Medulla oblongata (tissue), 1 donor: ENCODE data around the gene COLEC12.

Experiments used
- DNase-seq: peaks from one replicate; pipeline ENCODE4 v3.0.0-alpha.2; 2015; ENCODE audit errors: extremely low spot score

COLEC12 gene

GRCh38 chr18:389658-390357 lies 110.7 kb downstream of the COLEC12 start:
- DNase-seq: no peak

- no peak for DNase-seq
Measured at GRCh38 chr18:388200-388599, 112.3 kb downstream of the COLEC12 start.

DNA sequence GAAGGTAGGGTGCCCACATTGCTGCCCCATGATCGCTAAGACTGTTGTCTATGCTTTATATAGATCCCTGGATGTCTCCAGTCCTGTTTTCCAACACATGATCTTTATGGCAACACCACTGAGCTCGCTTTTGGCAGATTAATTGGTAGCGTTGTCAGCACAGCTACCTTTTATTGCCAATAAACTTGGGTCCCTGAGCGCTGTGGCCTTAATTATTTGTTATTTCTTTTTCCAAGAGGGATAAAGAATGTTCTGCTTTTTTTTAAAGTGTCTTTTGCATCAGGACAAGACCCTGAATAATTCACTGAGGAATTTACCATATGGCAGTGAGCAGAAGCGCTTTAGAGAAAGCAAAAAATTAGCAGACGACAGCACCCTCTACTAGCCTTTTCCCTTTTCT lies 113.5 kb downstream of the COLEC12 start:
- DNase-seq: no peak

DNA sequence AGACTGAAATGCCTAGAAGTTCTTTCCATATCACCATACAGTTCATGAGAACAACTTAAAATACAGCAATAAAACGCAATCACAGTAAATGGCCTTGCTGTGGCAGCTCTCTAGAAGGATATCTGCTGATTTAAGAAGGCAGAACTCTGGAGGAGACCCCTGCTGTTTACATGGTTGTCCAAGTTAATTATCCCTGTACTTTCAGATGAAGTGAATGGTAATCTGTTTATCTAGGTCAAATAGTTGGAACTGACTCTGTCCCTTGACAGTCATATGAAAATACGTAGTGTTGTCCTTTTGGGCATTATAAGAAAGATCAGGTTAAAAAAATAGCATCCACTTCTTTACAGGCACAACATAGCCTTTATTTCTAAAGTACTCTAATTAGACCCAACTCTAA lies 115.6 kb downstream of the COLEC12 start:
- no peak for DNase-seq

DNA sequence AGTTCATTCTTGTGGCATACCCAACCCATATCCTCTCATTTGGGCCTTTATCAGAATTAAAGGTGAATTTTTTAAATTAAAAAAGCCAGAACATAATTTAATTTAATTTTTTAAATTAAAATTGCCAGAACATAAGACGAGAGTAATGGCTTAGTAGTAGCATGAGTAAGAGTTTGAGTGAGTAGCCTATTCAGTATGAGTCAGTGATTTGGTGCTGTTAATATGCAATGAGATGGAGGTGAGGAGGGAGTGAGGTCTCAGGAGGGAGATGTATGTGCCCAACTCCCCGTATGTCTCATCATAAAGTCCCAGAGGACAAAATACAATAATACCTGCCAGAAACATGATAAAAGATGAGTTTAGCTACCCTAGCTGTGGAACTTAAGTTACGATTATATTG lies 117.4 kb downstream of the COLEC12 start:
- DNase-seq: no peak

GRCh38 chr18:382423-382984 lies 118.0 kb downstream of the COLEC12 start:
- DNase-seq: no peak

- no peak for DNase-seq
Measured at GRCh38 chr18:379681-380330, 120.7 kb downstream of the COLEC12 start.

DNA sequence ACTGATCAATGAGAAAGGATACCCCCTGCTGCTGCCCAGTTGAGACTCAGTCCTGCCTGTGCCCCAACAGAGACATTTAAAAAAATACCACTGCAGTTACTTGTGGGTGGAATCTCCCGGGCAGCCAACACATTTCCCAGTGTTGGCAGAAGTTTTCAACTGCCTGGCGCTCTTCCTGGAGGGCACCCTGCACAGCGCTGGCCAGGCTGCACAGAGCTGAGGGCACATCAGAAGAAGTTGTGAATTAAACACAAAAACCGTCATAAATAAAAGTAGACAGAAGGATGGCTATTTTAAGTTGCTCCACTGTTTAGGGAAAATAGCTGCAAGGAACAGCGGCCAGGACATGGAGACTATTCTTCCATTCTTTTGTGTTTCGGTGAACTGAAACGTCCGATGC lies 122.4 kb downstream of the COLEC12 start:
- peak; percentile 81 for DNase-seq

GRCh38 chr18:377088-377487 lies 123.4 kb downstream of the COLEC12 start:
- no peak for DNase-seq

- peak; percentile 47 for DNase-seq
Measured at GRCh38 chr18:376311-376710, 124.2 kb downstream of the COLEC12 start.

GRCh38 chr18:374721-375168 lies 125.8 kb downstream of the COLEC12 start:
- no peak for DNase-seq

GRCh38 chr18:373780-374179 lies 126.7 kb downstream of the COLEC12 start:
- DNase-seq: no peak

GRCh38 chr18:371609-371982 lies 128.9 kb downstream of the COLEC12 start:
- DNase-seq: no peak

GRCh38 chr18:370751-371608 lies 129.5 kb downstream of the COLEC12 start:
- no peak for DNase-seq

DNA sequence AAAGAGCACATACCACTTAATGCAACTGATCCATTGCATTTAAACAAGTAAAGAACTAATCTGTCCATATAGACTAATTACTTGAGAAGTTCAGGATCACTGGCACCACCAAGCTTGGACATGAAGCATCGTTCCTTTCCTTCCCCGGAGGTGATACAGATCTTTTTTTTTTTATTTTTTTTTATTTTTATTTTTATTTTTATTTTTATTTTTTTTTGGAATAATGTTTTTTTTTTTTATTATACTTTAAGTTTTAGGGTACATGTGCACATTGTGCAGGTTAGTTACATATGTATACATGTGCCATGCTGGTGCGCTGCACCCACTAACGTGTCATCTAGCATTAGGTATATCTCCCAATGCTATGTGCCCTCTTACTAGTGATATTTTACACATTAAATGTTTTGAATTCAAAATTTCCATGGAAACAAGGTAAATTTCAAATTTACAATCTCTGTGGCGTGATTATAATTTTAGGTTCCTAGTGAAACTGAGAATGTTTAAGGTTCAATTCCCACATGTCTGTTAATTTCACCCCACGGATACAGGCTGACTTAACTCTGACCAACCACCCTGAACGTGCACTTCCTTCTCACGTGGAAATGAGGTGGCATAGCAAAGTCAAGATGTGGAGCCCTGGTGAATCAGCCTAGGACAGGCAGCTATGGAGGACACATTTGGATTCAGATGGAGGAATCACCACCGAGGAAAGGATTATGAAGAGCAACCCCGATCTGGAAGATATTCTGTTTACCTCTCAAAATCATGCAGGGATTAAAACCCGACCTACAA lies 131.1 kb downstream of the COLEC12 start:
- no peak for DNase-seq

DNA sequence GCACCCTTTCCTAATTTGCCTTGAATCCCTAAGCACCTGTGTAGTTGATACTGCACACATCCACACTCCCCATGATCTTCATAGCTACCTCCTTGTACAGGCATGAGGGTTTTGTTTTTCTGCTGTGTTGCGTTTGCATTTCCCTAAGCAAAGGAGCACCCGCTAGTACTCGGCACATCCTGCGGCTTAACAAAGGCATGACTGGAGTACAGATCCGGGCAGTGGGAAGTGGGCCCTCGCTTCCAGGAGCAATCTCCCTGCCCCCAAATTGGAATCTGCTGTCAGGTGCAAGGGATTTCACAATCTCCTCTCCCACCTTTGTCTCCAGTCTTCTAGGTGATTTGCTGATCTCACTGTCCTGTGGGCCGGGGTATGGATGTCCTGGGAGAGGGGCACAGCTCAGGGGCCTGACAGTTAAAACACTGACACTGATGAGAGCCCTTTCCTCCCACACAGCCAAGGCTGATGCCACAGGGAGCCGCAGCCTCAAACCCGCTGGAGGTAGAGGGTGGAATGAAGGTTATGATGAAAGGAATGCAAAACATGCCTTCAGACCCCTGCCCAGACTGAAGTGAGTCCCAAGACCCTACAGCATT lies 133.9 kb downstream of the COLEC12 start:
- DNase-seq: no peak

DNA sequence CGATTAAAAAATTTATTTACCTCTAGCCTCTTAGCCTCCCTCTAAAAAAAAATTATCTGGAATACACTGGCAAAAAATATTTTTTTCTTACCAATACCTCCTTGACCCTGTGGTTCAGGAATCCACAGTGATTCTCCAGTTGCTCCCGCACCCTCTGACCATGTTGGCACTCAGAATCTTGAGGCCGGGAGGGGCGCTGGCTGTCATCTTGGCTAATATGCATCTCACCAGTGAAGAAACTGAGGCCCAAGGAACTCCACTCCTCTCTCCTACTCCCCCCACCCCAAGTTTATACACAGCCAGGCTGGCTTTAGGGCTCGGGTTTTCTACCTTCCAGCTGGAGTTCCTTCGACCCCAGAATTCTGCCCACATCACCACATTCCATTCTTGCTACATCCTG lies 134.8 kb downstream of the COLEC12 start:
- DNase-seq: no peak

DNA sequence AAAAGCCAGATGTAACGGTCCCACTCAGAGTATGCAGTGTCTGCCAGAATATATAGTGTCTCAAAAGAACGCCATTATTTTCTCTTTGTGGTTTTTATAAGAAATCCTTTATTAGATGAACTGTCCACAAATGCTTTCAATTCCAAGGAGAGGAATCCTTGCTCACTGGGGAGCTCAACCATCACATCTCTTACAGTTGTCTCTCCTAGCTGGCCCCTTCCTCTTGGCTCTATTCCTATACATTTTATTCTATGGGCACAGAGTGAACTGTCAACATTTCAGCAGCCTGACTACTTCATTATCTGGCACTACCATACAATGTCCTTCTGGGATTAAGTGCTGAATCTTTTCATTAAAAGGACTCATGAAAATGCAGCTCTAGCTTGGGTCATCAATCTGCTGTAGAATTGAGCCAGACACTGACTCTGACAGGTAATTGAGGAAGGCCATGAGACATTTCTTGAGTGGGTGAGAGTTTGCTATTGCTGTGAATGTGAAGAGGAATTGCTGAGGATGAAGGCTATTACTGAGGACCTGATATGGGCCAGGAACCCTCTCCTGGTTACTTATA lies 136.2 kb downstream of the COLEC12 start:
- no peak for DNase-seq

DNA sequence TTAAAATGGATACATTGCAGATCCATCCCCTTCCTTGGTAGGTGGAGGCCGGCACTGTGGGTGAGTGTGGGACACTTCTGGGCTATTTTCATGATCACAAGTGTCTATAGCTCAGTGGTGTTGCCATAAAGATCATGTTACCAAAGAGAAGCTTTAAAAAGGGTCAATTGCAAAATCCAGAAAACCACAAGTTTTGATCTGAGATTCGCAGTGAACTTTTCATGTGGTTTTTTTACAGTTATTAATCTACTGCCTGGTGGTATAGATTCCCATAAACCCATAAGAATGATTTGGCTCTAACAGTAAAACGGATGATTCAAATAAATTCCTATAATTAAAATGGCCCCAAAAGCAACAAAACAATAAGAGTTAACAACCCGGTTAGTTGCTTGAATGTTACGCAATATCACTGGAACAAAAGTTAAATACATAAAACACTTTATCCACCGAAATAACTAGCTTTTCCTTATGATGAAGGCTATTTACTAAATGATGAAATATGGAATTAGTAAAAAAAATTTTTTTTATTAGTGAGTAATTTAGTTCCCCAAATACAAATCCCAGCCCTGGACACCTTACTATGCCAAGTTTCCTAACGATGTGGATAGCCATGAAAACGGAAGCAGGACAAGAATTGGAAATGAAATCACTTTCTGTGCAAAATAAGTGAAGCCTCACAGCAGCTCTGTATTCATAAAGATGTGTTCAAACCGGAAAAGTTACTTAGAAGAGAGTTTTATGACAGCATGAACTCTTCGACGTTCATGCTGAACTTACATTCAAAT lies 137.0 kb downstream of the COLEC12 start:
- DNase-seq: no peak
